GM18502 (cell line): ENCODE results near the gene IFIT1.
"Not testable (repeated sequence)": the region's sequence is repeated elsewhere in the genome, so short reads cannot be mapped to it uniquely, and the experiment has no call there.

Experiments used
- ATAC-seq: cut with Tn5 transposase; IDR thresholded peaks from one replicate; pipeline ENCODE4 v1.9.1; 2021; ENCODE audit warnings: mild to moderate bottlenecking; ENCODE audit not compliant: unreplicated experiment, poor library complexity

The IFIT1 gene

DNA sequence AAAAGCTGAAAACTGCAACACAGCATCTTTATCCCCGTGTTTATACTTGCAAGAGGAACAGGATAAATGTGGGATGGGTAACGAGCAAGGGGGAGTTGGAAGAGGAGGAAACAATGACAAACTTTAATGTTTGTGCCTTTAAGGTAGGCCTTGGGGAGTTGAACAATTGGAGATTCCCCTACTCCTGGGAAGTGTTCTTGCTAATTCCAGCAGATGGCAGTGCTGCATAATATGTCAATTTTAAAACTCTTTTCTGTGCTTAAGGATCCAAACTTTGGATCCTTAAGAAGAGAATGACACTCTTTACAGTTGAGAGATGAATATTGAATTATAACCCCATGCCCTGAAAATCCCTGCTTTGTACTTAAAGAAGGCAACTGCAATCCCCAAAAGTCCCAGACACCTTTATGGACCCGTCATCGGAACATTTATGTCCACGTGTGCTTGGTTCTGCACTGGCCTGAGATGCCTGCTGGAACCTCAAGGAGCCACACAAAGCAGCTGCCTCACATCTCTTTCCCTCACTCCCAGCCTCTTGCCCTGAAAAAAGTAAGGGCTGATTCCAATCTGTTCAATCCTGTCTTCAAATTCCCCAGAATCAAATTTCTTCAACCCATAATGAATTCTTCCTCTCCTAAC is 33.9 kb downstream of the IFIT1 start:
- no peak for ATAC-seq

DNA sequence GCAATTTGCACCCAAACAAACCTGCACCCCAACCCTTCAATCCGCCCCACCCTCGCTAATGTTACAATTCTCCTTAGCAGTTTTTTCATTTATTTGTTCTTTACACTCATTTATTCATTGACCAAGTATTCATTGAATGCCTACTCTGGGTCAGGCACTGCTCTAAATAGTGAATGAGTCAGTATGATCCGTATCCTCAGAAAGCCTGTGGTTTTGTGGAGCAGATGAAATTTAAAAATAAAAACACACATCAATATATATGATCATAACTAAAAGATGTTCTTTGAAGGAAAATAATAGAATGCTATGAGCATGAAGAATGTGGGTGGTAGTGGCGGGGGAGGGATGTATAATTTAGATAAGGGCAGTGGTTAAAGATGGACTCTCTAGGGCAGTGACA is 35.2 kb downstream of the IFIT1 start:
- ATAC-seq = no peak

DNA sequence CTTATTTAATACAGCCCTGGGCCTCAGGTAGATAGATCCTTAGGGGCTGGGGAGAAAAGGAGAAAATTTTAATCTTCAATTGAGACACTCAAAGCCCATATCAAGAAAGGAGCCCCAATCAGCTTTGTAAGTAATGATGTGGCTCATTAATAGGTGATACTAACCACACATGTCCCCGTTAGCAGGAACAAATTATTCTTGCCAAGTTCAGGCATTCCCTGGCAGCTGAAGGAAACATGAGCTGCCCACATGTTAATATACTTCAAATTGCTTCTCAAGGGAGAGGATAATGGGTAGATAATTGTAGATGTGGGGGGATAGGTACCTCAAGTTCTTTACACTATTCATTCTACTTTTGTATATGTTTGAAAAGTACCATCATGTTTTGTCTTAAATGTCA is 36.5 kb downstream of the IFIT1 start:
- no peak for ATAC-seq

DNA sequence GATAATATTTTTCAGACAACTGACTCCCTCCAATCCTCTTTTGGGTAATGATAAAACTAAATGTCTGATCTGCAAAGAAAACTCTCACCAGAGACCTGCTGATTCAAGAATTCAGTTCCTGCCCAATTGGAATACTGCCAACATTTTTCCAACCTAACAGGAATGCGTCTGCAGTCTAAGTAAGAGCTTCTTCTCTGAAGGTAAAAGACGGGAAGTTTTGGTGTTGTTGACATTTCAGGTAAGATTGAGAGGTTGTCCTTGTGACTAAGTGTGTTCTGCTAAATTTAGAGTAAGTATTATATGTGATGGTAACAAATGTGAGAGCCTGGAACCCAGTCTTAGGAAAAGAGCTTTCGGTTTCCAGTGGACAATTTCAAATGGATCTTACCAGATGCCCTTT is 39.6 kb downstream of the IFIT1 start:
- no peak for ATAC-seq

DNA sequence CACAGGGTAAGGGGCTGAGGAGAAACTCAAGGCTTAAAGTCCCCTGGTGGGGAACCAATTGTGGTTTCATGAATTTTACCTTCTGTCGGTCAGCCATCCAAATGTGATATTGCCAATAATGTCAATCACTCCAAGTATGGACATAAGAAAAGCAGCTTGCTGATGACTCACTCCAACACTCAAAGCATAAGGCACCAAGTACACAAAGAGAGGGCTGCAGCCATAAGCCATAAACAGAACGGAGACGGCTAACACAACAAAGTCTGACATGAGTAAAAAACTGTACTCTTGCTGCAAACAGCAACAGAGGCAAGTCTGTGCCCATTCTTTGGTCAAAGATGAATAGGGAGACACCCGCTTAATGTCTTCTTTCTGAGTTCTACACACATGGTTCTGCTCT is 46.1 kb downstream of the IFIT1 start:
- no peak for ATAC-seq

DNA sequence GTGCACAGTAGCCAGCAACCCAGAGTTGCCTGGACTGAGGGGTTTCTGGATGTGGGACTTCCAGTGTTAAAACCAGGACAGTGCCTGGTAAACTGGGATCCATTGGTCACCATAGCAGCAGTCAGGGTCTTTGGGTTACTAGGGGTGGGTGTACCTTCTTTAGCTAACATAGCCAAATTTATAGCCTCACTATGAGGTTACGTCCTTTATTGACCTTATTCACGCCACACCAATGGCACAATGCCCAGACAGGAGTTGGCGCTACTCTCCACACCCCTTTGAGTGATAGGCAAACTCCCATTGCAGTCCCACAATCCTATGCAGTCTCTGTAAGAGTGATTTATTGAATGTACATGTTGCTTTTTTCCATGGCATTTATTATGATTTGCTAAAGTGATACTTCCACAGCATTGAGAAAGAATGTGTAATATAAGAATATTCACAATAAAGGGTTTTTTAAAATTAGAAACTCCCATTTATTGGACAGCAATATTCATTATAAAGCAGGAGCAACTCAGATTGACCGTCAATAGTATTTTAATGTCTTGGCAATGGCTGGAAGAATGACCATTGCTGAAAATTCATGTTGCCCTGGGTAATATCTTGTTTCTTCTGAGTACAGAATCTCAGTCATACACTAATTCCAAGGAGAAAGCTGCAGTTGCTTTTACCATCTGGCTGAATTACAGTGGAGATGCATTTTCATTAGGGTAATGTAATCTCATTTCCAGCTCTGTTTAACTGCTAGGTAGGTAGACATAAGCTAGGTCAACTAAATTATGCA is 48.0 kb downstream of the IFIT1 start:
- no peak for ATAC-seq

DNA sequence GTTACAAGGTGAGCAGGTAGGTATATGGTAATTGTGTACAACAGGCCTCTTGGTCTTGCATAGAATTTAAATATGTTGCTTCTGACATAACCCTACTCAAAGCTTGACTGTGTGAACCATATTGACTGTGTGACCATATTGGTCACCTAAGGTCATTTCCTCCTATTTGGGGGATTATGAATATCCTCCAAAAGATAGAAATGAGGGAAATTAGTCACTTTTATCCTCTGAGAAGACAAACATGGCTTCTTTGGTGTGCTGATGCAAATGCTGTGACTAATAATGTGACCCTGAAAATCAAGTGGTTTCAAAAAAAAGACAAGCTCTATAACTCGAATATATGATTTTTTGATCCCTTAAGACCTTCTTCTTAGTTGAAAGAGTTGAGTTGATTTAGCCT is 49.9 kb downstream of the IFIT1 start:
- no peak for ATAC-seq

DNA sequence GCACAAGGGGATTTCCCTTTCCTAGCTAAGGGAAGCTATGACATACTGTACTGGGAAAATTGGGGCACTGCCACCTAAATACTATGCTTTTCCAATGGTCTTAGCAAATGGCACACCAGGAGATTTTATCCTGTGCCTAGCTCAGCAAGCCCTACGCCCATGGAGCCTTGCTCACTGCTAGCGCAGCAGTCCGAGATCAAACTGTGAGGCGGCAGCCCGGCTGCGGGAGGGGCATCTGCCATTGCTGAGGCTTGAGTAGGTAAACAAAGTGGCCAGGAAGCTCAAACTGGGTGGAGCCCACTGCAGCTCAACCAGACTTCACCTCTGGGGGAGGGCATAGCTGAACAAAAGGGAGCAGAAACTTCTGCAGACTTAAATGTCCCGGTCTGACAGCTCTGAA is 52.4 kb downstream of the IFIT1 start:
- not testable (repeated sequence) for ATAC-seq

DNA sequence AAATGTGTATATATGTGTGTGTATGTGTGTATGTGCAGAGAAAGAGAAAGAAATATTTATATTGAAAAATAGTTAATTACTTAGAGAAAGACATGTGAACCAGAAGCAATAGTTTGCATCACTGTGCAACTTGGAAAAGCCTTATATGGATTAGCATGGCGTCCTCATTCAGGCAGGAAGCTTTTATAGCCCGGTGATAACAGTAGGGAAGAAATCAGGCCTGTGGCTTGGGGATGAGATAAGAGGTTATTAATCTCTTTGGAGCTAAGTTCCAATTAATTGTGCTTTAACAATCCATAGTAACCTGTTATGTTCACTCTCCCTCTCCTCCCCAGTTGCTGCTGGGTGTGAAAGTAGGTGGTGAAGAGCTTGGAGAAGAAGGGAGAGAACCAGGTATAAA is 58.5 kb downstream of the IFIT1 start:
- no peak for ATAC-seq

DNA sequence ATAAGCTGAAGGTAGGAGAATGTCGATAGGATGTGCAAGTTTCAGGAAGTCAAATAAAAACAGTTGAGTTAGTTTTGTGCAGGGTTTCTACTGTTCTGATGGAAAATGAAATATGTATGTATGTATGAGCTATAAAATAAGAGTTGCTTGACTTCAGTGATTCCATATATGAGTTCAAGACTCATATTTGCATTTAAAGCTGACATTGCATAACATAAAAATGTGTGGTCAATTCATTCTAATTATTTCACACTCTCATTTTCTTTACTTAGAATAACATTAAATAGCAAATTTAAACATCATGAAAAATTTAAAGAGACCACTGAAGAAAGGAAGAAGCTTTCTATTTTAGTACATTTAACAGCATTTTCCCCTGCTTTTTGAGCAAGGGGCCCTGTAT is 59.8 kb downstream of the IFIT1 start:
- ATAC-seq = no peak

DNA sequence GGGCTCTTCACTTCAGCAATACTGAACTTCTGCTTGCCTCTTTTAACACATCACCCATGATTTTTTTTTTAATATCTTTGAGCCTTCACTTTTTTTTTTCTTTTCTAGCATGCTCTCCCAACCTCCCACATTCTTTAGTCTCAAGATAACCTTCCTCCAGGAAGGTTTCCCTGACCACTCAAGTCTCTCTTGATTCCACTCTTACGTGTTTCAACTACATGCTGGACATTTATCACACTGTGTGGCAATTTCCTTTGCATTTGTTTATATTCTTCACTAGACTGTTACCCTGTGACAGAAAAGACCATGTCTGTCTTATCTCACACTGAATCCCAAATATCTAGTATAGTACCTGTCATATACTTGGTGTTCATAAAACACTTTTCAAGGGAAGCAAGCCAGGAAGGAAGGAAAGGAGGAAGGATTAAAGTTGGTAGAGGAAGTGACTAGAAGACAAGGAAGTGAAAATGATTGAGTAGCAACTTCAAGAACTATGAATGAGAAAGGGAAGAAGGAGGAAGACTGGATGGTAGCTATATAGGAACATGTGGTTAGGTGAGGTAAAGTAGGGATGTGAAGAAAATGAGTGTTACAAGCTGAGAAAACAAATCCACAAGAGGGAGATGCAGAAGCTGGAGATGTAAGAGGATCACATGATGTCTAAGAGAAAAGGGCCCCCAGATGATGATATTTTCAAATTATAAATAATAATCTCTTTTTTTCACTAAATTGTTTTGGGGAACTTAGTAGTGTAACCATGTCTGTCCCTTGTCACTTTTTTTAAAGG is 62.3 kb downstream of the IFIT1 start:
- ATAC-seq = no peak
